ENCODE data around the gene GNB1L. TPM values are rescaled to one million over a fixed set of nuclear protein-coding genes. Genes with fewer than 3 reads are reported as not detected.

GNB1L gene
- total and polyA plus RNA-seq, 7 experiments from 2014 or later: 4.2 to 20.8 (median 10.6) TPM

DNA sequence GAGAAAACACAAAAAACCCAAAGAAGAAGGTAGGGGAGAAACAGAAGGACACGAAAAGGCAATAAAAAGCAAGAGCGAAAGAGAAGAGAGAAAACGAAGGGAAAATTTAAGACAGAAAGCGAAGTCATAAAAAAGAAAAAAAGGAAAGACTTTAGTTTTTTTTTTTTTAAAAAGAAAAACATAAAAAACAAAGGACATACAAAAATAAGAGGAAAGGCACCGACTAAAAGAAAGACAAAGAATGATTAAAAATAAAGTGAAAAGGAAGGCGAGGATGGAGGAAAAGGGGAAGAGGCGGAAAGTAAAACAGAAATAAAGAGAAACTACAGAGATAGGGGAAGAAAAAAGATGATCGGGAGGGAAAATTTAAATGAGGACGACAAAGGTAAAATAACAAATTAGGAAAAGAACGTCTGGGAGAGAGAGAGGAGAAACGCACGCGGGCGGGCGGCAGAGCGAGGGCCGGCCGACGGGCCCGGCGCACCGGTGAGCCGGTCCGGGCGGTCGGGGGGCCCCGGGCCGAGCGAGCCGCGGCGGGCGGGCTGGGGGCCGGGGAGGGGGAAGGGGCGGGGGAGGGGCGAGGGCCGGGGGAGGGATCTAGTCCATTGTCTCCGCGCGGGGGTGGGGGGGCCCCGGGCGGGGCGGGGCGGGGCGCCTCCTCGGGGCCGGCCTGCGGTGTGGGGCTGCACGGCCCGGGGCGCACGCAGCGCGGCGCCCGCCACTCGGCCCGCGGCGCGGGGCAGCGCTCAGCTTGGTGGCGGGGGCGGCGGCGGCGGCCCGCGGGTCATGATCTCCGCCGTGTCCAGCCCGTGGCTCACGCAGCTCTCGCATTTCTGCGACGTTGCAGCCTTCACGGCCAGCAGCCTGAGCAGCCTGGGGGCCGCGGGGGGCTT, 94.4 kb downstream of the GNB1L start, which contains the start of gene TBX1:
TBX1 (plus strand) TSS at position 721 of the 893 bp plus-strand sequence; CDS start at position 787, 66 bp downstream.
- Mint-ChIP-seq H3K9me3 (peaks cover 0 to 3% (median 0%) of the 10 kb centered on the region in 11 donors), H3K27me3 (peaks cover 47 to 76% (median 54%) of the 10 kb centered on the region in 5 donors), H3K4me1 (peaks cover 19 to 49% (median 29%) of the 10 kb centered on the region in 7 donors), H3K36me3 (peaks cover 0 to 8% (median 7%) of the 10 kb centered on the region in 5 donors), H3K4me3 (peak within 1 kb of the TSS; percentile 78 to 99 (median 89)), H3K27ac (peak within 1 kb of the TSS in 5 of 9 donors; percentile 28 to 64 (median 45))
- Histone ChIP-seq H3K4me3 (ENCODE audit: low read length) (no peak within 1 kb of the TSS), H3K36me3 (ENCODE audit: control insufficient read depth in 2 of 3, insufficient read depth in 3 of 3, low read length in 3 of 3) (no peaks in the 10 kb centered on the region), H3K9me3 (ENCODE audit: control insufficient read depth in 2 of 3, low read length in 3 of 3) (no peaks in the 10 kb centered on the region), H3K27me3 (ENCODE audit: control insufficient read depth in 2 of 2, insufficient read depth in 2 of 2, low read length in 2 of 2) (peaks cover 0 to 11% of the 10 kb centered on the region in 2 donors), H3K4me1 (ENCODE audit: control insufficient read depth in 2 of 2, insufficient read depth in 2 of 2, low read length in 2 of 2) (peaks cover 8 to 23% of the 10 kb centered on the region in 2 donors), H3K27ac (ENCODE audit: low read depth, low read length) (no peak within 1 kb of the TSS)
- intact Hi-C loops (cut with micrococcal nuclease): no loop called here
- DNase-seq (no peak), ATAC-seq (no peak)
- ChIA-PET CTCF (no interaction called here), POLR2A (no interaction called here)

DNA sequence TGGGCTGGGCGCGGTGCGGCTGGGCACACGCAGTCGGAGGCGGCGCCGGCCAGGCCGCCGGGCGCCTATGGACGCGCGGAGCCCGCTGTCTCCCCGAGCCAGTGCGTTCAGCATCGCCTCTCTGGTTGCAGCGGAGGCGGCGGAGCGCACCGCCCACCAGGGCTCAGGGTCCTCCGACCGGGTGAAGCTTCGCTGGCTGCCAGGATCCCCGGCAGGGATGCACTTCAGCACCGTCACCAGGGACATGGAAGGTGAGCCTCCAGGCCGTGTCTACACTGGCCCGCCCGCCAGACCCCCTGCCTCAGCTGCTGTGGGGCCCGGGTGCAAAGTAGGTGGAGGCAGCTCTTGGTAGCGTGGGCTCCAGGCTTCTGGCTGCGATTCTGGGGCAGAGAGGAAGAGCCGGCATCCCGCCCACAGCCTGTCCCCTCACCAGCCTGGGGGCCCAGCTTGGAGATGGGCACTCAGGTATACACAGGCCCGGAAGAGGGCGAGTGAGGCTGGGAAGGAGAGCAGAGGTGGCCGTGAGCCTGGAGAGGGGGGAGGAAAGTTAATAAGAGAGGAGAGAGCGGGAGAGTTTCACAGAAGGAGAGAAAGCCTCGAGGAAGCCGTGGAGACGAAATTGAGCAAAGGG, 95.1 kb downstream of the GNB1L start:
- intact Hi-C loops (cut with micrococcal nuclease): loop anchor here in 1 of 2 donors (5.0 kb wide), 1 partner anchor 98 kb away; no protein-coding TSS in a partner anchor
- Histone ChIP-seq H3K36me3 (ENCODE audit: control insufficient read depth in 2 of 3, insufficient read depth in 3 of 3, low read length in 3 of 3) (no peaks in the 10 kb centered on the region), H3K4me1 (ENCODE audit: control insufficient read depth in 2 of 2, insufficient read depth in 2 of 2, low read length in 2 of 2) (peaks cover 8 to 23% of the 10 kb centered on the region in 2 donors), H3K27me3 (ENCODE audit: control insufficient read depth in 2 of 2, insufficient read depth in 2 of 2, low read length in 2 of 2) (peaks cover 0 to 11% of the 10 kb centered on the region in 2 donors), H3K4me3 (ENCODE audit: low read length) (no peak overlapping the region), H3K9me3 (ENCODE audit: control insufficient read depth in 2 of 3, low read length in 3 of 3) (no peaks in the 10 kb centered on the region), H3K27ac (ENCODE audit: low read depth, low read length) (no peak overlapping the region)
- peak overlapping the region in 3 of 9 donors; percentile 28 to 59 (median 48) for H3K27ac Mint-ChIP-seq
- H3K9me3 Mint-ChIP-seq: peaks cover 0 to 2% (median 0%) of the 10 kb centered on the region in 11 donors
- CTCF ChIA-PET: no interaction called here
- peaks cover 43 to 75% (median 52%) of the 10 kb centered on the region in 5 donors for H3K27me3 Mint-ChIP-seq
- no peak for DNase-seq
- no peak for ATAC-seq
- POLR2A ChIA-PET: no interaction called here
- H3K4me3 Mint-ChIP-seq: peak overlapping the region; percentile 78 to 99 (median 89)
- H3K36me3 Mint-ChIP-seq: peaks cover 0 to 8% (median 7%) of the 10 kb centered on the region in 5 donors
- H3K4me1 Mint-ChIP-seq: peaks cover 19 to 44% (median 26%) of the 10 kb centered on the region in 7 donors

DNA sequence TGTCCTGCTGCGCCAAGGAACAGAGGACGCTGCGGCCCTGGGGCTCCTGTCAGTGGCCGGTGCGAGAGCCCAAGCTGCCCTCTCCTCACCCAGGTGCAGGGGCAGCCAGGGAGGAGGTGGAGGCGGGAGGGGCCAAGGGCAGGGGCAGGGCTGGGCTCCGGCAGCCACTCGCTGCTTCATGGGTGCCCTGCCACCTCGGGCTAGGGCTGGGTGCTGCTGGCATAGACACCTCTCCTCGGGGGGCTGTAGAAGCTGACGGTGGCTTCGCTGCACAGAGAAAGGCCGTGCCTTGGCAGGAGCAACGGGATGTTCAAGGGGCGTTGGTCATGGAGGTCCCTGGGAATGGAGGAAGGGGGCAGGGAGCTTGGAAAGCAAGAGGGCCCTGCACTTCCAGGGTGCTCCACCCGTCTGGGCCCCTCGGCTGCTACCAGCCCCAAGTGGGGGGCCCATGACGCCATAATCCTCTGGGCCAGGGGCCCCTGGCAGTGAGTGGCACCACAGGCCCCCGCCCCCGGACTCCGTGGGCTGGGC, 95.7 kb downstream of the GNB1L start:
- Mint-ChIP-seq H3K4me3 (peak overlapping the region in 6 of 10 donors; percentile 40 to 99 (median 49)), H3K9me3 (peaks cover 0 to 2% (median 0%) of the 10 kb centered on the region in 11 donors), H3K27me3 (peaks cover 41 to 76% (median 52%) of the 10 kb centered on the region in 5 donors), H3K36me3 (peaks cover 0 to 8% (median 7%) of the 10 kb centered on the region in 5 donors), H3K27ac (no peak overlapping the region), H3K4me1 (peaks cover 19 to 44% (median 26%) of the 10 kb centered on the region in 7 donors)
- peaks cover 8 to 23% of the 10 kb centered on the region in 2 donors for H3K4me1 ChIP-seq (ENCODE audit: control insufficient read depth in 2 of 2, insufficient read depth in 2 of 2, low read length in 2 of 2)
- no peak overlapping the region for H3K27ac ChIP-seq (ENCODE audit: low read depth, low read length)
- DNase-seq: no peak
- no peak overlapping the region for H3K4me3 ChIP-seq (ENCODE audit: low read length)
- H3K36me3 ChIP-seq (ENCODE audit: control insufficient read depth in 2 of 3, insufficient read depth in 3 of 3, low read length in 3 of 3): no peaks in the 10 kb centered on the region
- peaks cover 0 to 11% of the 10 kb centered on the region in 2 donors for H3K27me3 ChIP-seq (ENCODE audit: control insufficient read depth in 2 of 2, insufficient read depth in 2 of 2, low read length in 2 of 2)
- ATAC-seq: no peak
- POLR2A ChIA-PET: no interaction called here
- CTCF ChIA-PET: no interaction called here
- no peaks in the 10 kb centered on the region for H3K9me3 ChIP-seq (ENCODE audit: control insufficient read depth in 2 of 3, low read length in 3 of 3)
- intact Hi-C loops (cut with micrococcal nuclease): loop anchor here in 1 of 2 donors (5.0 kb wide), 1 partner anchor 98 kb away; no protein-coding TSS in a partner anchor

DNA sequence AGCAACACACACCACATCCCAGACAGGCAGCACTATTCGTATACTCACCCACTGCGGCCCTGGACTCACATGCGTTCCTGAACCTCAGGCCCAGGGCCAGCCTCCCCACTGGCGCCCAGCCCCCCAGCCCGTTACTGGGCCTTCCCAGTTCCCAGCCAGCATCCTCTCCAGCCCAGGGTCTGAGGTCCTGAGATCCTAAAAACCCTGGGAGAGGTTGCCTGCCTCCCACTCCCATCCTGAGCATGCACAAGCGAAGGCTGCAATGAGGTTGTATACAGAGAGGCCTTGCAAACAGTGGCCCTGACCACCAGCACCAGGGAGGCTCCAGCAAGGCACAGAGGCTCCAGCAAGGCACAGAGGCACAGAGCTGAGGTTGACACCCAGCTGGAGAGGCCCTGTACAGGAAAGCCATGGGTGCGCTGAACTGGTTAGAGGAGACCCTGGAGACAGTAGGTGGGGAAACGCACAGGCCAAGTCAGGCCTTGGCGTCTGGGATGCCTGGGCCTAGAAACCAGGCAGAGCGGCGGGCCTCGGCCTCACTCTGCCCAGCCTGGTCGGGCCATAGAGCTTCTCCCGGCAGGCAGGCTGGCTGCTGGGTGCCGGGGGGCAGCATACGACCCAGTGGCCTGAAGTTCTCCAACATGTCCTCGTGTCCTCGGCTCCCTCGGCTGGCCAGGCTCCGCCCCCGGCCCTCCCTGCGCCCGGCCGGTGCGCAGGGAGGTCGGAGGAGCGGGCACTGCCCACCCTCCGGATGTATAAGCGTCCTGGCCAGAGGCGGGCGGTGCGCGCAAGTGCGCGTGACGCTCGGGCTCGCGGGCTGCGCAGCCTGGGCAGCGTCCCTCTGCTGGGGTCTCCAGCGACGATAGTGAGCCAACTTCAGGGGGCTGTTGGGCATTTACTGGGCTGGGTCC, 96.4 kb downstream of the GNB1L start:
- H3K4me3 Mint-ChIP-seq: peak overlapping the region in 8 of 10 donors; percentile 70 to 83 (median 74)
- H3K36me3 Mint-ChIP-seq: peaks cover 0 to 8% (median 7%) of the 10 kb centered on the region in 5 donors
- Histone ChIP-seq H3K4me1 (ENCODE audit: control insufficient read depth in 2 of 2, insufficient read depth in 2 of 2, low read length in 2 of 2) (peaks cover 8 to 23% of the 10 kb centered on the region in 2 donors), H3K27ac (ENCODE audit: low read depth, low read length) (no peak overlapping the region), H3K27me3 (ENCODE audit: control insufficient read depth in 2 of 2, insufficient read depth in 2 of 2, low read length in 2 of 2) (peaks cover 0 to 11% of the 10 kb centered on the region in 2 donors), H3K9me3 (ENCODE audit: control insufficient read depth in 2 of 3, low read length in 3 of 3) (no peaks in the 10 kb centered on the region), H3K4me3 (ENCODE audit: low read length) (no peak overlapping the region), H3K36me3 (ENCODE audit: control insufficient read depth in 2 of 3, insufficient read depth in 3 of 3, low read length in 3 of 3) (no peaks in the 10 kb centered on the region)
- POLR2A ChIA-PET: interaction anchor here (0.6 to 0.9 kb wide), 2 partner anchors 134 to 138 kb away, joined by 4 read pairs; no protein-coding TSS in a partner anchor
- no peak for ATAC-seq
- no peak for DNase-seq
- peaks cover 0 to 2% (median 0%) of the 10 kb centered on the region in 11 donors for H3K9me3 Mint-ChIP-seq
- H3K27ac Mint-ChIP-seq: peak overlapping the region in 1 of 9 donors; percentile 62
- peaks cover 41 to 76% (median 55%) of the 10 kb centered on the region in 5 donors for H3K27me3 Mint-ChIP-seq
- CTCF ChIA-PET: interaction anchor here (0.6 kb wide), 1 partner anchor 14 kb away, joined by 3 read pairs; no protein-coding TSS in a partner anchor
- intact Hi-C loops (cut with micrococcal nuclease): loop anchor here in 1 of 2 donors (5.0 kb wide), 1 partner anchor 99 kb away; no protein-coding TSS in a partner anchor
- peaks cover 19 to 44% (median 26%) of the 10 kb centered on the region in 7 donors for H3K4me1 Mint-ChIP-seq

DNA sequence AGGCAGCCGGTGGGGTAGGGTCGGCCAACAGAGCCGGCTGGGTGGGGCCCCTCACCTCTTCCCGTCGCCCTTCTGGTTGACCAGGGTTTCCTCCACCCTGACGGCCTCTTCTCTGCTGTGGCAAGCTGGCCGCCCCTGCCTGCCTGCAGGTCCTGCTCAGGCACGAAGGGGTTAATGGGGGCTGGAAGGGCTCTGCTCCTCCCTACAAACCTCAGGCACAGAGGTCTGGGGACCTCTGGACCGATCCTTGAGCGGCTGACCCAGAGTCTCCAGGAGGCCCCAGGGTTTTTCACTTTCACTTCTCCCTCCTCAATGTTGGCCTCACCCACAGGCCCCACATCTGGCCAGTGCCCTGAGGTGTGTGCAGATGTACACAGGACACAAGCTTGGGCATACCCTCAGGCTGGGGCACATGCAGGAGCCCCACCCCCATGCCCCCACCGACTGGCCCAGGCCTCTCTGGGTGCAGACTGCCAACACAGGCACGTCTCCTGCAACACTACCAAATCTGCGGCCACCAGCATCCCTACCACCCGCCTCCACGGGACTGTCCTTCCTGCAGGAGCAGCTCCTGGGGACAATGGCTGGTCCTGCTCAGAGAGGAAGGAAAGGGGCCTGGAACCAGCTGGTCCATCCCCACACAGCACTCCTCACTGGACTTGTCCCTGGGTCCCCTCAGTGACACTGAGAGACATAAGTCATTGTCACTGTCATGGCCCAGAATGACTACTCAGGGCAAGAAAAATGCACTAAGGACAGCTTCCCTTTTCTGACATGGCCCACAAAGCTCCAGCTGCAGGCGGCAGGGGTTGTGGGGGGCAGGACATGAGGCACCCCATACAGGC, 97.3 kb downstream of the GNB1L start:
- Histone ChIP-seq H3K4me3 (ENCODE audit: low read length) (no peak overlapping the region), H3K27me3 (ENCODE audit: control insufficient read depth in 2 of 2, insufficient read depth in 2 of 2, low read length in 2 of 2) (peaks cover 0 to 11% of the 10 kb centered on the region in 2 donors), H3K27ac (ENCODE audit: low read depth, low read length) (no peak overlapping the region), H3K4me1 (ENCODE audit: control insufficient read depth in 2 of 2, insufficient read depth in 2 of 2, low read length in 2 of 2) (peaks cover 8 to 23% of the 10 kb centered on the region in 2 donors), H3K36me3 (ENCODE audit: control insufficient read depth in 2 of 3, insufficient read depth in 3 of 3, low read length in 3 of 3) (no peaks in the 10 kb centered on the region), H3K9me3 (ENCODE audit: control insufficient read depth in 2 of 3, low read length in 3 of 3) (no peaks in the 10 kb centered on the region)
- Mint-ChIP-seq H3K27me3 (peaks cover 45 to 76% (median 59%) of the 10 kb centered on the region in 5 donors), H3K4me1 (peaks cover 19 to 44% (median 26%) of the 10 kb centered on the region in 7 donors), H3K36me3 (peaks cover 0 to 8% (median 7%) of the 10 kb centered on the region in 5 donors), H3K9me3 (peaks cover 0 to 2% (median 0%) of the 10 kb centered on the region in 11 donors), H3K27ac (peak overlapping the region in 1 of 9 donors; percentile 62), H3K4me3 (peak overlapping the region; percentile 52 to 83 (median 73))
- ChIA-PET POLR2A (interaction anchor here (0.6 to 1.6 kb wide), 3 partner anchors 135 to 140 kb away, joined by 4 read pairs; no protein-coding TSS in a partner anchor), CTCF (interaction anchor here (0.6 to 2.2 kb wide), 8 partner anchors 13 to 154 kb away, joined by 3 to 19 read pairs (median 4); no protein-coding TSS in a partner anchor)
- intact Hi-C loops (cut with micrococcal nuclease): loop anchor here in 1 of 2 donors (5.0 kb wide), 1 partner anchor 100 kb away; no protein-coding TSS in a partner anchor
- no peak for ATAC-seq
- DNase-seq: no peak
